NCI-H1930 (cell line): ENCODE measurements around the gene ELOVL7.
"Not testable (repeated sequence)": the region's sequence is repeated elsewhere in the genome, so short reads cannot be mapped to it uniquely, and the experiment has no call there.

Experiments used
- DNase-seq, 2 experiments: peaks; one replicate each; lab custom pipeline; 2025; lab: John Stamatoyannopoulos, UW

ELOVL7 gene

GRCh38 chr5:60843936-60844905, at the start of gene ELOVL7:
Gene ELOVL7 (minus strand): TSS chr5:60844269. CDS start chr5:60787397, 56,872 bp downstream.
- peak; percentile 68 to 77 for DNase-seq

- no peak for DNase-seq
These were observed 49.5 kb upstream of the ELOVL7 start for GRCh38 chr5:60893521-60893920.

- no peak for DNase-seq
These were observed 47.6 kb upstream of the ELOVL7 start for GRCh38 chr5:60891667-60892066.

- no peak for DNase-seq
These were observed 44.4 kb upstream of the ELOVL7 start for GRCh38 chr5:60888359-60889061.

GRCh38 chr5:60887746-60888145, 43.7 kb upstream of the ELOVL7 start:
- no peak for DNase-seq

- no peak for DNase-seq
These were observed 43.0 kb upstream of the ELOVL7 start for GRCh38 chr5:60887096-60887495.

- no peak for DNase-seq
These were observed 42.1 kb upstream of the ELOVL7 start for GRCh38 chr5:60886158-60886557.

GRCh38 chr5:60883229-60883628, 39.2 kb upstream of the ELOVL7 start:
- no peak for DNase-seq

- DNase-seq: no peak
These were observed 28.8 kb upstream of the ELOVL7 start for GRCh38 chr5:60872892-60873291.

GRCh38 chr5:60870857-60871256, 26.8 kb upstream of the ELOVL7 start:
- DNase-seq: no peak

- DNase-seq: not testable (repeated sequence)
These were observed 16.5 kb upstream of the ELOVL7 start for GRCh38 chr5:60860572-60860971.

- no peak for DNase-seq
These were observed 12.0 kb upstream of the ELOVL7 start for GRCh38 chr5:60856066-60856465.

- DNase-seq: no peak
These were observed 8.9 kb upstream of the ELOVL7 start for GRCh38 chr5:60852940-60853339.

- DNase-seq: no peak
These were observed 8.2 kb upstream of the ELOVL7 start for GRCh38 chr5:60852317-60852716.

- DNase-seq: no peak
These were observed 7.6 kb upstream of the ELOVL7 start for GRCh38 chr5:60851626-60852025.

- DNase-seq: no peak
These were observed 2.2 kb upstream of the ELOVL7 start for GRCh38 chr5:60846298-60846697.

- DNase-seq: no peak
These were observed 608 bp downstream of the ELOVL7 start for GRCh38 chr5:60843386-60843935.

- DNase-seq: no peak
These were observed 1.1 kb downstream of the ELOVL7 start for GRCh38 chr5:60842871-60843385.

GRCh38 chr5:60841361-60841760, 2.7 kb downstream of the ELOVL7 start:
- no peak for DNase-seq

- no peak for DNase-seq
These were observed 7.9 kb downstream of the ELOVL7 start for GRCh38 chr5:60836131-60836530.

GRCh38 chr5:60835554-60835953, 8.5 kb downstream of the ELOVL7 start:
- DNase-seq: no peak

- DNase-seq: no peak
These were observed 10.5 kb downstream of the ELOVL7 start for GRCh38 chr5:60833520-60833919.
